ENCODE data around the gene UBE2Q2.

GRCh38 chr15:75945953-75946352, 102.7 kb downstream of the UBE2Q2 start:
- TF ChIP-seq POLR2AphosphoS5 (IDR thresholded peaks at IDR 0.05; ENCODE audit: borderline replicate concordance, low read depth, low read length) (no peak), EZH2 (IDR thresholded peaks at IDR 0.05) (no peak), FOXP2 (optimal IDR thresholded peaks at IDR 0.05; ENCODE audit: control extremely low read depth, extremely low read length, insufficient read depth) (no peak)

Data from SK-N-MC (cell line).